ENCODE measurements around the gene ARL8B. TPM values are rescaled to one million over a fixed set of nuclear protein-coding genes. Genes with fewer than 3 reads are reported as not detected.

ARL8B gene
- total RNA-seq, 4 donors from 2014 or later, result 44.2 to 64.8 (median 49.9) TPM

- ATAC-seq (ENCODE audit: low FRiP score) (no peak), DNase-seq (ENCODE audit: low spot score) (no peak)
- TF ChIP-seq CTCF (IDR thresholded peaks at IDR 0.05), result no peak
Measured at GRCh38 chr3:5198313-5198677, 76.2 kb downstream of the ARL8B start.

DNA sequence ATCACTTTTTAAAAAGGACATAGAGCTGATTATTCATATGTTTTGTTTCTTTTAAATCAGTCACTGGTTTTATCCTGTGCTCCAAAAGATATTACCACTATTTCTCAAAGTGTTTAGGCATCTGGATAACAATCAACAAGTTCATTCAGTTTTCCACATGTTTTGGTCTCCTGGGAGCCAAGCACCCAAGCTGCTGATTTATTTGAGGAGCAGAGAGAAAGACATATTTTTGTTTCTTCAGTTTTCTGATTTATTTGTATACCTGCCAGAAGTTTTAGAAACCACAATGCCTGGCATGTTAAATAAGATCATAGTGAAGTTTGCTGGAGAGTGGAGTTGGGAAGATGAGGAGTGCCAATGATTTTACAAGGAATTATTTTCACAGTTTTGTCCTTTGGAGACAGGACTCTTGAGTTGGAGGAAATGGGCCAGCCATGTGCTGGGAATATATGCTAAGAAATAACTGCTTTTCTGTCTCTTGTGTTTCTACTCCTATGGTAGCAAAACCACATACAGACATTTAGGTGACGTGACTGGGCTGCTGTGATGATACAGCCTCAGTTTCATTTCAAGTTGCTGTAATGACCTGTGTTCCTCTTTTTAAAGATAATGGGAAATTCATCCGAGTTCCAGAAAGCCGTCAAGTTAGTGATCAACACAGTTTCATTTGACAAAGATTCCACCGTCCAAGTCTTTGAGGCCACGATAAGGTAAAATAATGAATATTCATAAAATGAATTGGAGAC lies 77.1 kb downstream of the ARL8B start:
- ATAC-seq (ENCODE audit: low FRiP score), result no peak
- DNase-seq (ENCODE audit: low spot score), result no peak
- no peak for TF ChIP-seq CTCF (IDR thresholded peaks at IDR 0.05)

DNA sequence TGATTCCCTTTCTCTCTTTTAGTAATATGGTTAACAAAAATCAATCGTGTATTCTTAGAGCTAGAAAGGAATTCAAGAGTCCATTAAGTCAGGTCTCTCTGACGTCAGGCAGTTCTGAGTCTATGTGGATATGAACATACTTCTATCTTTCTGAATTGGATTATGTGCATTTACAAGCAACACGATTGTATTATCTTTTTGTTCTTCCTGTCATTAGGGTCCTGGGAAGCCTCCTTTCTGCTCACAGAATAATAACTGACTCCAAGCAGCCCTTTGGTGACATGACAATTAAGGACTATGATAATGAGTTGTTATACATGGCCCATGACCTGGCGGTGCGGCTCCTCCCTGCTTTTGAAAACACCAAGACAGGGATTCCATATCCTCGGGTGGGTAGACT lies 79.4 kb downstream of the ARL8B start:
- DNase-seq (ENCODE audit: low spot score) (no peak), ATAC-seq (ENCODE audit: low FRiP score) (no peak)
- TF ChIP-seq CTCF (IDR thresholded peaks at IDR 0.05), result no peak

- DNase-seq (ENCODE audit: low spot score) (no peak), ATAC-seq (ENCODE audit: low FRiP score) (no peak)
- no peak for TF ChIP-seq CTCF (IDR thresholded peaks at IDR 0.05)
Measured at GRCh38 chr3:5202222-5202621, 80.1 kb downstream of the ARL8B start.

- DNase-seq (ENCODE audit: low spot score) (no peak), ATAC-seq (ENCODE audit: low FRiP score) (no peak)
- TF ChIP-seq CTCF (IDR thresholded peaks at IDR 0.05), result no peak
Measured at GRCh38 chr3:5205165-5205941, 83.3 kb downstream of the ARL8B start.

GRCh38 chr3:5210926-5211325 lies 88.8 kb downstream of the ARL8B start:
- no peak for TF ChIP-seq CTCF (IDR thresholded peaks at IDR 0.05)
- no peak for ATAC-seq (ENCODE audit: low FRiP score)
- DNase-seq (ENCODE audit: low spot score), result no peak

Data from omental fat pad (tissue), 4 donors.